ENCODE data around the gene BCL6. TPM values are rescaled to one million over a fixed set of nuclear protein-coding genes. Genes with fewer than 3 reads are reported as not detected.

The BCL6 gene
- total RNA-seq, 1 experiment from 2014 or later = 21.5 TPM

DNA sequence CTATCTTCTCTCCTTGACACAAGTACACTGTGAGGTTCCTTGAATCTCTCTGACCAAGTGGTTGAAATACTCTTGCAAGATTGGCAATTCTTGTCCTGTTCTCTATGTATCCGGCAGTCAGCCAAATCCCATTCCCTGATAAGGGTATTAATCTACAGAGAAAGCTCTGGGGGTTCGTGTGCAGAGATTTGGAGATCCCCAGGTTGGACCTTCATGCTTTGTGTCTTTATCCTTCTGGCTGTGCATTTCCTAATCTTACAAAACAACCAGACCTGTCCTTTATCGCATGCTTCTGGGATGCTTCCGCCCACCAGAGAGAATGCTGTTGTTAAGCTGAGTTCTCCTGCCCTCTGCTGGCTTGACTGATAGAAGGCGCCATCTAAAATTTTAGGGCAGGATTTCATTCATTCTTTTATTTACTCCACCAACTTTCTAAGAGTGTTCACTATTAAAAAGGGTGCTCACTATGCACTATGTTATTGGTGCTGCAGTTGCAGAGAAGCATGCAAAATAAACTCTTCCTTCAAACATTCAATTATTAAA is 66.5 kb downstream of the BCL6 start:
- Histone ChIP-seq H3K27ac (ENCODE audit: low read length) (peak overlapping the region; percentile 59), H3K4me3 (ENCODE audit: low read depth in 2 of 2, low read length in 2 of 2) (no peak overlapping the region), H3K27me3 (ENCODE audit: control insufficient read depth, insufficient read depth, low read length) (peaks cover 5% of the 10 kb centered on the region; the same call in 1 of the 2 replicates), H3K4me1 (ENCODE audit: control insufficient read depth, insufficient read depth, low read length) (peaks cover 9% of the 10 kb centered on the region; the same call in 1 of the 2 replicates), H3K9me3 (ENCODE audit: control insufficient read depth, insufficient read depth, low read depth, low read length) (no peaks in the 10 kb centered on the region), H3K36me3 (ENCODE audit: control insufficient read depth, insufficient read depth, low read length) (no peaks in the 10 kb centered on the region)
- ChIA-PET CTCF (interaction anchor here (0.6 to 5.3 kb wide), 11 partner anchors 10 to 869 kb away, joined by 3 to 152 read pairs (median 4); no protein-coding TSS in a partner anchor), POLR2A (no interaction called here)
- ATAC-seq (peak; percentile 72), DNase-seq (ENCODE audit: low read depth, low spot score) (peak; percentile 33)
- in situ Hi-C loops (cut with HindIII; ENCODE audit: low pct_unique_long_range_greater_than_20kb, low sequenced_read_pairs) (loop anchor here (25.0 kb wide), 1 partner anchor 366 kb away; no protein-coding TSS in a partner anchor), intact Hi-C loops (cut with micrococcal nuclease; ENCODE audit: unreplicated experiment) (loop anchor here (1.0 to 5.0 kb wide), 5 partner anchors 36 to 458 kb away; no protein-coding TSS in a partner anchor)
- BruUV-seq (replicated peaks) = no TSS peak
- TF ChIP-seq SIN3A (IDR thresholded peaks at IDR 0.05; ENCODE audit: borderline replicate concordance, insufficient read depth, low read depth, low read length) = no peak
- TF ChIP-seq TCF7L2 (IDR thresholded peaks at IDR 0.05; ENCODE audit: low read depth, low read length) = no peak
- TF ChIP-seq POLR2AphosphoS5 (IDR thresholded peaks at IDR 0.05; ENCODE audit: low read depth, low read length) = no peak
- TF ChIP-seq, protein P1, sequence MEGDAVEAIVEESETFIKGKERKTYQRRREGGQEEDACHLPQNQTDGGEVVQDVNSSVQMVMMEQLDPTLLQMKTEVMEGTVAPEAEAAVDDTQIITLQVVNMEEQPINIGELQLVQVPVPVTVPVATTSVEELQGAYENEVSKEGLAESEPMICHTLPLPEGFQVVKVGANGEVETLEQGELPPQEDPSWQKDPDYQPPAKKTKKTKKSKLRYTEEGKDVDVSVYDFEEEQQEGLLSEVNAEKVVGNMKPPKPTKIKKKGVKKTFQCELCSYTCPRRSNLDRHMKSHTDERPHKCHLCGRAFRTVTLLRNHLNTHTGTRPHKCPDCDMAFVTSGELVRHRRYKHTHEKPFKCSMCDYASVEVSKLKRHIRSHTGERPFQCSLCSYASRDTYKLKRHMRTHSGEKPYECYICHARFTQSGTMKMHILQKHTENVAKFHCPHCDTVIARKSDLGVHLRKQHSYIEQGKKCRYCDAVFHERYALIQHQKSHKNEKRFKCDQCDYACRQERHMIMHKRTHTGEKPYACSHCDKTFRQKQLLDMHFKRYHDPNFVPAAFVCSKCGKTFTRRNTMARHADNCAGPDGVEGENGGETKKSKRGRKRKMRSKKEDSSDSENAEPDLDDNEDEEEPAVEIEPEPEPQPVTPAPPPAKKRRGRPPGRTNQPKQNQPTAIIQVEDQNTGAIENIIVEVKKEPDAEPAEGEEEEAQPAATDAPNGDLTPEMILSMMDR (IDR thresholded peaks at IDR 0.05) = no peak; the same call in 1 of the 2 replicates
- TF ChIP-seq, protein P2, sequence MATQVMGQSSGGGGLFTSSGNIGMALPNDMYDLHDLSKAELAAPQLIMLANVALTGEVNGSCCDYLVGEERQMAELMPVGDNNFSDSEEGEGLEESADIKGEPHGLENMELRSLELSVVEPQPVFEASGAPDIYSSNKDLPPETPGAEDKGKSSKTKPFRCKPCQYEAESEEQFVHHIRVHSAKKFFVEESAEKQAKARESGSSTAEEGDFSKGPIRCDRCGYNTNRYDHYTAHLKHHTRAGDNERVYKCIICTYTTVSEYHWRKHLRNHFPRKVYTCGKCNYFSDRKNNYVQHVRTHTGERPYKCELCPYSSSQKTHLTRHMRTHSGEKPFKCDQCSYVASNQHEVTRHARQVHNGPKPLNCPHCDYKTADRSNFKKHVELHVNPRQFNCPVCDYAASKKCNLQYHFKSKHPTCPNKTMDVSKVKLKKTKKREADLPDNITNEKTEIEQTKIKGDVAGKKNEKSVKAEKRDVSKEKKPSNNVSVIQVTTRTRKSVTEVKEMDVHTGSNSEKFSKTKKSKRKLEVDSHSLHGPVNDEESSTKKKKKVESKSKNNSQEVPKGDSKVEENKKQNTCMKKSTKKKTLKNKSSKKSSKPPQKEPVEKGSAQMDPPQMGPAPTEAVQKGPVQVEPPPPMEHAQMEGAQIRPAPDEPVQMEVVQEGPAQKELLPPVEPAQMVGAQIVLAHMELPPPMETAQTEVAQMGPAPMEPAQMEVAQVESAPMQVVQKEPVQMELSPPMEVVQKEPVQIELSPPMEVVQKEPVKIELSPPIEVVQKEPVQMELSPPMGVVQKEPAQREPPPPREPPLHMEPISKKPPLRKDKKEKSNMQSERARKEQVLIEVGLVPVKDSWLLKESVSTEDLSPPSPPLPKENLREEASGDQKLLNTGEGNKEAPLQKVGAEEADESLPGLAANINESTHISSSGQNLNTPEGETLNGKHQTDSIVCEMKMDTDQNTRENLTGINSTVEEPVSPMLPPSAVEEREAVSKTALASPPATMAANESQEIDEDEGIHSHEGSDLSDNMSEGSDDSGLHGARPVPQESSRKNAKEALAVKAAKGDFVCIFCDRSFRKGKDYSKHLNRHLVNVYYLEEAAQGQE (IDR thresholded peaks at IDR 0.05; ENCODE audit: insufficient read depth in 1 of 2, low read depth in 2 of 2, low read length in 1 of 2) = no peak

DNA sequence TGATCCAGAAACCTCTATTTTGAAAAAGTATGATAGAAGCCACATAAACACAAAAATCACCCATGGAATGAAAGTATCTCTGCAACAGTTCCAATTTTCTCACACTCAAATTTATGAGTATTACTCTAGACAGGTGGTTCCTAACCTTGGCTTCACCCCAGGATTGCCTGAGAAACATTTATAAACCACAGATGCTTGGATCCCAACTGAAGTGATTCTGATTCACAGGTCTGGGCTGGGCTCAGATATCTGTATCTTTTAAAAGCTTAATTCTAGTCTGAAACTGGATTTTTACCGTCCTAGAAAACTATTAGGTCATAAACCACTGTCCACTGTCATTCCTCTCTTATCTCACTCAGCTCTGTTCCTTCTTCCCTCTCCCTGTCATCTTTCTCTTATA is 67.7 kb downstream of the BCL6 start:
- Histone ChIP-seq H3K4me3 (ENCODE audit: low read depth in 2 of 2, low read length in 2 of 2) (no peak overlapping the region), H3K27ac (ENCODE audit: low read length) (peak overlapping the region; percentile 41; the same call in 1 of the 2 replicates), H3K27me3 (ENCODE audit: control insufficient read depth, insufficient read depth, low read length) (0 out of 2 replicates have a peak, but pooled peaks cover 3% of the 10 kb centered on the region), H3K36me3 (ENCODE audit: control insufficient read depth, insufficient read depth, low read length) (no peaks in the 10 kb centered on the region), H3K4me1 (ENCODE audit: control insufficient read depth, insufficient read depth, low read length) (peaks cover 9% of the 10 kb centered on the region; the same call in 1 of the 2 replicates), H3K9me3 (ENCODE audit: control insufficient read depth, insufficient read depth, low read depth, low read length) (no peaks in the 10 kb centered on the region)
- TF ChIP-seq SIN3A (IDR thresholded peaks at IDR 0.05; ENCODE audit: borderline replicate concordance, insufficient read depth, low read depth, low read length) (no peak), TCF7L2 (IDR thresholded peaks at IDR 0.05; ENCODE audit: low read depth, low read length) (no peak), POLR2AphosphoS5 (IDR thresholded peaks at IDR 0.05; ENCODE audit: low read depth, low read length) (no peak)
- TF ChIP-seq, protein P2 (IDR thresholded peaks at IDR 0.05; ENCODE audit: insufficient read depth in 1 of 2, low read depth in 2 of 2, low read length in 1 of 2) = no peak
- TF ChIP-seq, protein P1 (IDR thresholded peaks at IDR 0.05) = no peak
- no peak for DNase-seq (ENCODE audit: low read depth, low spot score)
- intact Hi-C loops (cut with micrococcal nuclease; ENCODE audit: unreplicated experiment) (loop anchor here (2.0 to 5.0 kb wide), 2 partner anchors 61 to 280 kb away; no protein-coding TSS in a partner anchor), in situ Hi-C loops (cut with HindIII; ENCODE audit: low pct_unique_long_range_greater_than_20kb, low sequenced_read_pairs) (loop anchor here (25.0 kb wide), 1 partner anchor 365 kb away; no protein-coding TSS in a partner anchor)
- BruUV-seq (replicated peaks) = no TSS peak
- ChIA-PET POLR2A (no interaction called here), CTCF (interaction anchor here (5.3 kb wide), 1 partner anchor 359 kb away, joined by 152 read pairs; no protein-coding TSS in a partner anchor)
- ATAC-seq = no peak
